22Rv1 (cell line): Measurements from ENCODE around the gene WDR54.

Experiments used
- CTCF ChIP-seq: fragments of 450-650 bp; IDR thresholded peaks from 2 replicates; pipeline ENCODE4 v1.5.1; 2017; ENCODE audit warnings: mild to moderate bottlenecking
- ZFX ChIP-seq: fragments of 450-650 bp; IDR thresholded peaks from 2 replicates; pipeline ENCODE4 v1.6.1; 2017; ENCODE audit warnings: antibody characterized with exemption, borderline replicate concordance

- peak; percentile 98 for TF ChIP-seq CTCF
- TF ChIP-seq ZFX: no peak
Measured at GRCh38 chr2:74391580-74392448, 29.7 kb upstream of the WDR54 start.
